C4-2B (cell line): Measurements from ENCODE around the gene ATRX.
"Not testable (repeated sequence)": the region's sequence is repeated elsewhere in the genome, so short reads cannot be mapped to it uniquely, and the experiment has no call there.

Experiments
- ZFX ChIP-seq: fragments of 450-650 bp; IDR thresholded peaks from 2 replicates; pipeline ENCODE4 v1.6.1; 2017
- TF ChIP-seq, protein P1 (sequence below): fragments of 450-650 bp; conservative IDR thresholded peaks from 2 replicates; pipeline ENCODE4 v1.5.1; 2017; ENCODE audit warnings: mild to moderate bottlenecking

DNA sequence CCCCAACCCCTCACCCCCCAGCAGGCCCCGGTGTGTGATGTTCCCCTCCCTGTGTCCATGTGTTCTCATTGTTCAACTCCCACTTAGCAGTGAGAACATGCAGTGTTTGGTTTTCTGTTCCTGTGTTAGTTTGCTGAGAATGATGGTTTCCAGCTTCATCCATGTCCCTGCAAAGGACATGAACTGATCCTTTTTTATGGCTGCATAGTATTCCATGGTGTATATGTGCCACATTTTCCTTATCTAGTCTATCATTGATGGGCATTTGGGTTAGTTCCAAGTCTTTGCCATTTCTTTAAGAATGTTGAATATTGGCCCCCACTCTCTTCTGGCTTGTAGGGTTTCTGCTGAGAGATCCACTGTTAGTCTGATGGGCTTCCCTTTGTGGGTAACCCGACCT is 36.0 kb upstream of the ATRX start:
- TF ChIP-seq, protein P1, sequence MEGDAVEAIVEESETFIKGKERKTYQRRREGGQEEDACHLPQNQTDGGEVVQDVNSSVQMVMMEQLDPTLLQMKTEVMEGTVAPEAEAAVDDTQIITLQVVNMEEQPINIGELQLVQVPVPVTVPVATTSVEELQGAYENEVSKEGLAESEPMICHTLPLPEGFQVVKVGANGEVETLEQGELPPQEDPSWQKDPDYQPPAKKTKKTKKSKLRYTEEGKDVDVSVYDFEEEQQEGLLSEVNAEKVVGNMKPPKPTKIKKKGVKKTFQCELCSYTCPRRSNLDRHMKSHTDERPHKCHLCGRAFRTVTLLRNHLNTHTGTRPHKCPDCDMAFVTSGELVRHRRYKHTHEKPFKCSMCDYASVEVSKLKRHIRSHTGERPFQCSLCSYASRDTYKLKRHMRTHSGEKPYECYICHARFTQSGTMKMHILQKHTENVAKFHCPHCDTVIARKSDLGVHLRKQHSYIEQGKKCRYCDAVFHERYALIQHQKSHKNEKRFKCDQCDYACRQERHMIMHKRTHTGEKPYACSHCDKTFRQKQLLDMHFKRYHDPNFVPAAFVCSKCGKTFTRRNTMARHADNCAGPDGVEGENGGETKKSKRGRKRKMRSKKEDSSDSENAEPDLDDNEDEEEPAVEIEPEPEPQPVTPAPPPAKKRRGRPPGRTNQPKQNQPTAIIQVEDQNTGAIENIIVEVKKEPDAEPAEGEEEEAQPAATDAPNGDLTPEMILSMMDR, result not testable (repeated sequence)
- not testable (repeated sequence) for TF ChIP-seq ZFX
